B cell (primary cell): ENCODE measurements around the gene LRRC26. TPM values are rescaled to one million over a fixed set of nuclear protein-coding genes. Genes with fewer than 3 reads are reported as not detected.

Source experiments
- ATAC-seq: fragments of 200-7000 bp; cut with Tn5 transposase; one replicate; pipeline ENCODE4 v1.10.0; 2021; ENCODE audit warnings: low read depth, mild to moderate bottlenecking, moderate number of reproducible peaks, moderate library complexity
- CTCF ChIA-PET: fragments of 350-600 bp; sonication (Branson Sonifier 250); formaldehyde crosslinking; loops from one replicate; lab custom pipeline; 2021; ENCODE audit warnings: antibody characterized with exemption, inconsistent platforms; lab: Charles Lee
- POLR2A ChIA-PET: fragments of 350-600 bp; sonication (Branson Sonifier 250); formaldehyde crosslinking; loops from one replicate; lab custom pipeline; 2021; ENCODE audit warnings: antibody characterized with exemption; lab: Charles Lee
- DNase-seq: peaks from one replicate; pipeline ENCODE4 v3.0.0; 2013
- H2AFZ ChIP-seq: 2 replicates; pipeline ENCODE4 v1.6.1; 2012; ENCODE audit warnings: mild to moderate bottlenecking, low read depth, low read length; ENCODE audit not compliant: insufficient read depth, poor library complexity, severe bottlenecking
- H3K27ac ChIP-seq, 2 donors: 1 replicate in 1 of 2; 2 replicates in 1 of 2; pipeline ENCODE4 v1.5.1; 2012 to 2013; ENCODE audit warnings: low read length in 2 of 2, mild to moderate bottlenecking in 2 of 2, moderate library complexity in 1 of 2
- H3K27me3 ChIP-seq, 4 experiments: fragments of 200-600 bp in 1 of 4; sonication (generic) in 1 of 4; replicated peaks in 1 of 4; 1 replicate in 2 of 4; 2 replicates in 2 of 4; pipeline versions ENCODE4 v1.6.1 to v1.7.0; 2013 to 2016; ENCODE audit warnings: low read length in 3 of 4, mild to moderate bottlenecking in 2 of 4, mixed read lengths in 1 of 4, moderate library complexity in 1 of 4; ENCODE audit not compliant: insufficient read depth in 4 of 4, control insufficient read depth in 3 of 4; ENCODE audit errors: control extremely low read depth in 1 of 4
- H3K36me3 ChIP-seq, 2 experiments: replicated peaks in 1 of 2; 1 replicate in 1 of 2; 2 replicates in 1 of 2; pipeline versions ENCODE4 v1.6.1 to v1.7.1; 2013; ENCODE audit warnings: low read length in 1 of 2; ENCODE audit not compliant: insufficient read depth in 2 of 2, control insufficient read depth in 1 of 2; ENCODE audit errors: control extremely low read depth in 1 of 2, extremely low read depth in 1 of 2
- H3K4me1 ChIP-seq, 2 donors: fragments of 200-600 bp in 1 of 2; sonication (generic) in 1 of 2; 1 replicate in 1 of 2; 2 replicates in 1 of 2; pipeline versions ENCODE4 v1.5.1 to v1.6.1; 2013 to 2017; ENCODE audit warnings: low read length in 2 of 2; ENCODE audit not compliant: control insufficient read depth in 2 of 2, insufficient read depth in 2 of 2
- H3K4me2 ChIP-seq: replicated peaks from 2 replicates; pipeline ENCODE3; 2012; ENCODE audit warnings: mild to moderate bottlenecking, low read depth, low read length; ENCODE audit not compliant: poor library complexity, severe bottlenecking
- H3K4me3 ChIP-seq, 5 experiments: fragments of 200-600 bp in 1 of 5; sonication (generic) in 1 of 5; 1 replicate in 3 of 5; 2 replicates in 2 of 5; pipeline versions ENCODE4 v1.5.1 to v1.7.0; 2011 to 2016; ENCODE audit warnings: low read length in 4 of 5, mild to moderate bottlenecking in 4 of 5, low read depth in 2 of 5, control low read depth in 1 of 5, moderate library complexity in 1 of 5; ENCODE audit not compliant: insufficient read depth in 1 of 5; ENCODE audit errors: control extremely low read depth in 1 of 5, extremely low read depth in 1 of 5
- H3K79me2 ChIP-seq: fragments of 200-600 bp; sonication (generic); one replicate; pipeline ENCODE4 v1.6.0; 2016; ENCODE audit warnings: low read length; ENCODE audit not compliant: control insufficient read depth, insufficient read depth
- H3K9ac ChIP-seq: fragments of 200-600 bp; sonication (generic); 2 replicates; pipeline ENCODE4 v1.6.1; 2017; ENCODE audit warnings: mild to moderate bottlenecking, low read length, moderate library complexity
- H3K9me3 ChIP-seq, 3 donors: one replicate each; pipeline versions ENCODE4 v1.6.1 to v1.7.1; 2013; ENCODE audit warnings: low read length in 2 of 3; ENCODE audit not compliant: control insufficient read depth in 2 of 3, insufficient read depth in 1 of 3; ENCODE audit errors: control extremely low read depth in 1 of 3
- H4K20me1 ChIP-seq: 2 replicates; pipeline ENCODE4 v1.6.0; 2012; ENCODE audit warnings: mild to moderate bottlenecking, low read length; ENCODE audit not compliant: insufficient read depth, control insufficient read depth, poor library complexity, severe bottlenecking
- H3K27ac Mint-ChIP-seq: one replicate; pipeline ENCODE4 v1.8.0; 2021; ENCODE audit warnings: mixed read lengths
- H3K27me3 Mint-ChIP-seq: one replicate; pipeline ENCODE4 v1.8.0; 2021; ENCODE audit warnings: mixed read lengths
- H3K4me1 Mint-ChIP-seq: one replicate; pipeline ENCODE4 v1.8.0; 2021; ENCODE audit warnings: mixed read lengths
- H3K4me3 Mint-ChIP-seq: one replicate; pipeline ENCODE4 v1.8.0; 2021; ENCODE audit warnings: mixed read lengths
- H3K9me3 Mint-ChIP-seq: one replicate; pipeline ENCODE4 v1.8.0; 2022; ENCODE audit warnings: mixed read lengths; ENCODE audit not compliant: insufficient read depth
- CTCF ChIP-seq: fragments of 200-600 bp; IDR thresholded peaks from one replicate; pipeline ENCODE4 v1.8.0; 2022; ENCODE audit warnings: antibody characterized with exemption, mild to moderate bottlenecking
- EZH2 ChIP-seq: IDR thresholded peaks from 2 replicates; pipeline ENCODE4 v1.6.1; 2012; ENCODE audit warnings: borderline replicate concordance, low read depth, mild to moderate bottlenecking, moderate library complexity, low read length; ENCODE audit not compliant: insufficient read depth, poor library complexity, severe bottlenecking
- WGBS: methylation state at CpG from one replicate; pipeline ENCODE4 v1.1.5; 2013; ENCODE audit warnings: missing lambda C conversion rate; ENCODE audit not compliant: insufficient coverage; 5-methylcytosine and 5-hydroxymethylcytosine counted together
- intact Hi-C: fragments of 100-400 bp; cut with micrococcal nuclease; formaldehyde crosslinking; loops from one replicate; pipeline ENCODE4 v1.10.0; 2022
- polyA plus RNA-seq: library from polyadenylated mRNA; depleted of rRNA; stranded (reverse); fragments of >200 nt; gene quantifications from 2 replicates; pipeline ENCODE4 v1.2.3, GENCODE V29; 2012
- total RNA-seq, 2 donors: library from RNA; stranded (reverse); fragments of 120-200 nt in 1 of 2; gene quantifications; 1 replicate in 1 of 2; 2 replicates in 1 of 2; pipeline versions ENCODE4 v1.2.3 to v1.2.4, GENCODE V29; 2013 to 2022

Gene LRRC26
- total and polyA plus RNA-seq, 2 donors (not counting 1 experiment from before 2014, with no cell fraction given), result not detected

GRCh38 chr9:137128158-137128861 is 41.5 kb downstream of the LRRC26 start:
- POLR2A ChIA-PET, result interaction anchor here (0.7 to 3.2 kb wide), 7 partner anchors 18 to 385 kb away, joined by 3 to 21 read pairs (median 7); partner anchors contain the start of genes ANAPC2, LCN10, SSNA1 and TOR4A
- H3K4me1 Mint-ChIP-seq, result peaks cover 38% of the 10 kb centered on the region
- DNase-seq (peak; percentile 47), ATAC-seq (no peak)
- peak overlapping the region; percentile 94 for H3K4me2 ChIP-seq
- peaks cover 30% of the 10 kb centered on the region for H3K79me2 ChIP-seq
- peaks cover 4% of the 10 kb centered on the region for H3K27me3 Mint-ChIP-seq
- peak overlapping the region; percentile 89 for H3K4me3 Mint-ChIP-seq
- H3K27ac ChIP-seq, result peak overlapping the region; percentile 71 to 93
- H3K4me1 ChIP-seq, result peaks cover 37 to 41% of the 10 kb centered on the region in 2 donors
- peaks cover 0 to 8% (median 0%) of the 10 kb centered on the region in 3 donors for H3K9me3 ChIP-seq
- no peaks in the 10 kb centered on the region for H3K9me3 Mint-ChIP-seq
- peak overlapping the region; percentile 84 for H3K9ac ChIP-seq
- peak overlapping the region; percentile 95 for H3K27ac Mint-ChIP-seq
- 54% methylated on average over 17 of the region's 19 CpGs for WGBS
- H3K36me3 ChIP-seq, result no peaks in the 10 kb centered on the region
- no peak for TF ChIP-seq EZH2
- H4K20me1 ChIP-seq, result no peaks in the 10 kb centered on the region
- H3K4me3 ChIP-seq, result peak overlapping the region; percentile 8 to 82 (median 73)
- intact Hi-C loops, result loop anchor here (2.0 to 5.0 kb wide), 3 partner anchors 41 to 72 kb away; partner anchors contain the start of genes ANAPC2, MAN1B1, SSNA1 and TPRN
- no peak overlapping the region for H2AFZ ChIP-seq
- H3K27me3 ChIP-seq, result no peaks in the 10 kb centered on the region
- CTCF ChIA-PET, result interaction anchor here (0.9 to 2.3 kb wide), 7 partner anchors 10 to 109 kb away, joined by 3 to 8 read pairs (median 3); partner anchors contain the start of genes CYSRT1 and RNF224

- intact Hi-C loops, result loop anchor here (2.0 to 5.0 kb wide), 3 partner anchors 40 to 73 kb away; partner anchors contain the start of genes ANAPC2, MAN1B1, SSNA1 and TPRN
- H3K27ac Mint-ChIP-seq, result peak overlapping the region; percentile 95
- ATAC-seq, result no peak
- H4K20me1 ChIP-seq, result no peaks in the 10 kb centered on the region
- H3K27ac ChIP-seq, result peak overlapping the region; percentile 71 to 93
- H3K4me1 Mint-ChIP-seq, result peaks cover 42% of the 10 kb centered on the region
- ChIA-PET POLR2A (interaction anchor here (0.5 to 0.9 kb wide), 7 partner anchors 19 to 456 kb away, joined by 3 to 19 read pairs (median 4); partner anchors contain the start of genes LCN10, PAXX and TOR4A), CTCF (interaction anchor here (0.9 to 2.3 kb wide), 8 partner anchors 9 to 109 kb away, joined by 3 to 8 read pairs (median 3); partner anchors contain the start of genes CYSRT1 and RNF224)
- TF ChIP-seq EZH2, result no peak
- TF ChIP-seq CTCF, result no peak
- no peaks in the 10 kb centered on the region for H3K27me3 Mint-ChIP-seq
- no peaks in the 10 kb centered on the region for H3K27me3 ChIP-seq
- H3K4me1 ChIP-seq, result peaks cover 45 to 49% of the 10 kb centered on the region in 2 donors
- H3K36me3 ChIP-seq, result no peaks in the 10 kb centered on the region
- peak overlapping the region; percentile 94 for H3K4me2 ChIP-seq
- peaks cover 30% of the 10 kb centered on the region for H3K79me2 ChIP-seq
- H2AFZ ChIP-seq, result peak overlapping the region; percentile 41
- H3K9me3 ChIP-seq, result peaks cover 0 to 8% (median 0%) of the 10 kb centered on the region in 3 donors
- H3K4me3 Mint-ChIP-seq, result peak overlapping the region; percentile 89
- H3K9me3 Mint-ChIP-seq, result no peaks in the 10 kb centered on the region
- H3K9ac ChIP-seq, result peak overlapping the region; percentile 84
- 14% methylated on average over 15 of the region's 24 CpGs for WGBS
- peak overlapping the region in 4 of 5 experiments; percentile 43 to 69 (median 50) for H3K4me3 ChIP-seq
- DNase-seq, result peak; percentile 84
Observed at GRCh38 chr9:137127301-137128157, 42.3 kb downstream of the LRRC26 start.
